ENCODE data around the gene LAMA4.

DNA sequence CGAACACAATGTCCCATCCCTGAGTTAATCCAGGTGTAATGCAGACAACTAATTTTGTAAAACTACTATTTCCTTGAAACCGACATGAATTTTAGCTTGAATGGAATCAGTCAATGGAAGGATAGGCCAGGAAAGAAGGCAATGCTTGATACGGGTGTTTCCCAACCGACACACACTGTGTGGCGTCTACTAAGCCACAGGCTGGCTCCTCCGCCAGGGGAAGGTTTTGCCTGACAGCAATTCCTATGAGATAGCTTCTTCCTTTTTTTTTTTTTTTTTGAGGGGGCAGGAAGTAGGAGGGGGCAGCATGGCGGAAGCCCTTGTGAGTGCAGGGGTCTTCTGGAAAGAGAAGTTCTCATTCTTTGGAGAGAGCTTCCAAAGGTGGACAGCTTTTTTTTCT lies 12.0 kb upstream of the LAMA4 start:
- TF ChIP-seq POLR2A (IDR thresholded peaks at IDR 0.05) (no peak), CTCF (IDR thresholded peaks at IDR 0.05) (no peak)

Data from testis (tissue), 2 donors.